Measurements from ENCODE around the gene EMX1. TPM values are rescaled to one million over a fixed set of nuclear protein-coding genes. Genes with fewer than 3 reads are reported as not detected.

The EMX1 gene
- polyA plus RNA-seq, 4 donors: 0.13 to 4.9 (median 1.0) TPM

- no peak overlapping the region for H3K27ac ChIP-seq (ENCODE audit: low read depth in 1 of 3, low read length in 2 of 3)
- FAIRE-seq (no peak), DNase-seq (peak in 1 of 2 donors; percentile 55)
- peaks cover 3 to 32% (median 5%) of the 10 kb centered on the region in 3 donors for H3K4me1 ChIP-seq (ENCODE audit: control insufficient read depth in 3 of 3, insufficient read depth in 2 of 3, low read depth in 1 of 3, low read length in 2 of 3)
- peaks cover 7 to 92% (median 74%) of the 10 kb centered on the region in 3 donors for H3K27me3 ChIP-seq (ENCODE audit: control insufficient read depth in 3 of 3, insufficient read depth in 3 of 3, low read length in 3 of 3)
- H3K9me3 ChIP-seq (ENCODE audit: control insufficient read depth in 2 of 2, insufficient read depth in 1 of 2, low read depth in 1 of 2, low read length in 1 of 2): peaks cover 0 to 4% of the 10 kb centered on the region in 2 donors
- WGBS, 3 donors: 0 to 2% (median 1%) methylated on average over 67 to 89 of the region's 89 CpGs
- no peaks in the 10 kb centered on the region for H3K36me3 ChIP-seq (ENCODE audit: control insufficient read depth in 3 of 3, insufficient read depth in 2 of 3, low read depth in 1 of 3, low read length in 3 of 3)
- H3K4me3 ChIP-seq (ENCODE audit: low read depth in 1 of 3, low read length in 3 of 3): peak overlapping the region in 1 of 3 donors; percentile 63
Observed at GRCh38 chr2:72917877-72918553, 696 bp downstream of the EMX1 start.

- no peaks in the 10 kb centered on the region for H3K36me3 ChIP-seq (ENCODE audit: control insufficient read depth in 3 of 3, insufficient read depth in 2 of 3, low read depth in 1 of 3, low read length in 3 of 3)
- WGBS, 3 donors: 5 to 6% (median 6%) methylated on average over 45 to 48 of the region's 48 CpGs
- H3K9me3 ChIP-seq (ENCODE audit: control insufficient read depth in 2 of 2, insufficient read depth in 1 of 2, low read depth in 1 of 2, low read length in 1 of 2): peaks cover 0 to 4% of the 10 kb centered on the region in 2 donors
- peak overlapping the region in 1 of 3 donors; percentile 5 for H3K4me3 ChIP-seq (ENCODE audit: low read depth in 1 of 3, low read length in 3 of 3)
- no peak for DNase-seq
- H3K27me3 ChIP-seq (ENCODE audit: control insufficient read depth in 3 of 3, insufficient read depth in 3 of 3, low read length in 3 of 3): peaks cover 15 to 92% (median 77%) of the 10 kb centered on the region in 3 donors
- peaks cover 3 to 41% (median 7%) of the 10 kb centered on the region in 3 donors for H3K4me1 ChIP-seq (ENCODE audit: control insufficient read depth in 3 of 3, insufficient read depth in 2 of 3, low read depth in 1 of 3, low read length in 2 of 3)
- no peak for FAIRE-seq
- no peak overlapping the region for H3K27ac ChIP-seq (ENCODE audit: low read depth in 1 of 3, low read length in 2 of 3)
Observed at GRCh38 chr2:72919414-72920317, 2.3 kb downstream of the EMX1 start.

DNA sequence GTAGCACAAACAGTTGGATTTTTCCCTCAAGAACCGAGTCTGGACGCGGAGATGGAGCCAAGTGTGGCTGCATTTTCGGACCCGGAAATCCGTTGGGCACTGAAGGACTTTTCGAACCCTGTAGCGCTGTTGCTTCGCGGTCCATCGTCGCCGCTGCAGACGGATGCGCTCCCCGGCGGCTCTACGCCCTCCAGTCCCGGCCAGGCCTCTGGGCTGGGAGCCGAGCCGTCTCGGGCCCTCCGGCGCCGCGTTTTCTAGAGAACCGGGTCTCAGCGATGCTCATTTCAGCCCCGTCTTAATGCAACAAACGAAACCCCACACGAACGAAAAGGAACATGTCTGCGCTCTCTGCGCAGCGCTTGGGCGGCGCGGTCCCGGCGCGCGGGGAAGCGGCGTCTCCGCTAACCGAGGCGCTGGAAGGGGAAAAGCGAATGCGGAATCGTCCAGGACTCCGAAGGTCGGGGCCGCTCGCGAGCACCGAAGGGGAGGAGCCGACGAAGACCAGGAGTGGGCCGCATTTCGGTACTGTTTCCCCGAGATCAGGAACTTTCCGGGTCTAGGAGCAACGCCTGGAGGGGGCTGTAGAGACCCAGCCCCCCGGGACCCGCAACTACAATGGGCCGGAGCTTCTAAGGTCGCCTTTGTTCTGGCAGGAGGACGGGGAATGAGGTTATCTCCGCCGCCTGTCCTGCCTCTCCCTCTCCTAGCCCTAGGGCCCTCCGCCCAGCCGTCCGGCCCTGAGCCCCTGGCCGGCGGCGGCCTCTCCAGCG, 3.2 kb downstream of the EMX1 start:
- Histone ChIP-seq H3K4me1 (ENCODE audit: control insufficient read depth in 3 of 3, insufficient read depth in 2 of 3, low read depth in 1 of 3, low read length in 2 of 3) (peaks cover 3 to 41% (median 7%) of the 10 kb centered on the region in 3 donors), H3K27me3 (ENCODE audit: control insufficient read depth in 3 of 3, insufficient read depth in 3 of 3, low read length in 3 of 3) (peaks cover 18 to 92% (median 75%) of the 10 kb centered on the region in 3 donors), H3K27ac (ENCODE audit: low read depth in 1 of 3, low read length in 2 of 3) (no peak overlapping the region), H3K4me3 (ENCODE audit: low read depth in 1 of 3, low read length in 3 of 3) (peak overlapping the region in 1 of 3 donors; percentile 5), H3K9me3 (ENCODE audit: control insufficient read depth in 2 of 2, insufficient read depth in 1 of 2, low read depth in 1 of 2, low read length in 1 of 2) (peaks cover 0 to 4% of the 10 kb centered on the region in 2 donors), H3K36me3 (ENCODE audit: control insufficient read depth in 3 of 3, insufficient read depth in 2 of 3, low read depth in 1 of 3, low read length in 3 of 3) (no peaks in the 10 kb centered on the region)
- 2 to 6% (median 3%) methylated on average over 64 to 77 of the region's 77 CpGs for WGBS, 3 donors
- peak in 1 of 2 donors; percentile 57 for DNase-seq
- FAIRE-seq: no peak

- Histone ChIP-seq H3K4me3 (ENCODE audit: low read depth in 1 of 3, low read length in 3 of 3) (no peak overlapping the region), H3K9me3 (ENCODE audit: control insufficient read depth in 2 of 2, insufficient read depth in 1 of 2, low read depth in 1 of 2, low read length in 1 of 2) (peaks cover 0 to 4% of the 10 kb centered on the region in 2 donors), H3K27ac (ENCODE audit: low read depth in 1 of 3, low read length in 2 of 3) (no peak overlapping the region), H3K4me1 (ENCODE audit: control insufficient read depth in 3 of 3, insufficient read depth in 2 of 3, low read depth in 1 of 3, low read length in 2 of 3) (peaks cover 3 to 38% (median 7%) of the 10 kb centered on the region in 3 donors), H3K27me3 (ENCODE audit: control insufficient read depth in 3 of 3, insufficient read depth in 3 of 3, low read length in 3 of 3) (peaks cover 18 to 91% (median 74%) of the 10 kb centered on the region in 3 donors), H3K36me3 (ENCODE audit: control insufficient read depth in 3 of 3, insufficient read depth in 2 of 3, low read depth in 1 of 3, low read length in 3 of 3) (no peaks in the 10 kb centered on the region)
- FAIRE-seq (no peak), DNase-seq (no peak)
- WGBS, 3 donors: 13 to 26% (median 19%) methylated on average over 15 of the region's 15 CpGs
Observed at GRCh38 chr2:72921088-72921851, 4.0 kb downstream of the EMX1 start.

DNA sequence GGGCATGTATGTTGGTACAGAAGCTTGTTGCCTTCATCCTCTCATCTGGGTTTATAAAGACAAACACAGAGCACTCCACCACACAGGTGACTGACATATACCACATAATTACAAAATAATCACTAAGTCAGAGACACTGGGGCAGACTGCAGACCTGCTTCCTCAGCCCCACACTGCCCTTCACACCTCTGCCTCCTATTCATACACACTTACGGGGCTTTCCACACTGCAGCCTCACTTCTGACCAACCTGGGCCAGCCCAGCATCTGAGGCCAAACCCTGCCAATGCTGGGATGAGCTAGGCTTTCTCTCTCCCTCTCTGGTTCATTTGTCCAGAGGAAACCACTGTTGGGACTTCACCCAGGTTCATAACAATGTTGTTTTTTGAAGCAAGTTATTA, 4.5 kb downstream of the EMX1 start:
- DNase-seq: no peak
- Histone ChIP-seq H3K27me3 (ENCODE audit: control insufficient read depth in 3 of 3, insufficient read depth in 3 of 3, low read length in 3 of 3) (peaks cover 18 to 91% (median 75%) of the 10 kb centered on the region in 3 donors), H3K4me3 (ENCODE audit: low read depth in 1 of 3, low read length in 3 of 3) (no peak overlapping the region), H3K9me3 (ENCODE audit: control insufficient read depth in 2 of 2, insufficient read depth in 1 of 2, low read depth in 1 of 2, low read length in 1 of 2) (peaks cover 0 to 4% of the 10 kb centered on the region in 2 donors), H3K27ac (ENCODE audit: low read depth in 1 of 3, low read length in 2 of 3) (no peak overlapping the region), H3K36me3 (ENCODE audit: control insufficient read depth in 3 of 3, insufficient read depth in 2 of 3, low read depth in 1 of 3, low read length in 3 of 3) (no peaks in the 10 kb centered on the region), H3K4me1 (ENCODE audit: control insufficient read depth in 3 of 3, insufficient read depth in 2 of 3, low read depth in 1 of 3, low read length in 2 of 3) (peaks cover 3 to 32% (median 7%) of the 10 kb centered on the region in 3 donors)
- 73 to 89% (median 88%) methylated on average over 1 of the region's 1 CpG for WGBS, 3 donors
- FAIRE-seq: no peak

DNA sequence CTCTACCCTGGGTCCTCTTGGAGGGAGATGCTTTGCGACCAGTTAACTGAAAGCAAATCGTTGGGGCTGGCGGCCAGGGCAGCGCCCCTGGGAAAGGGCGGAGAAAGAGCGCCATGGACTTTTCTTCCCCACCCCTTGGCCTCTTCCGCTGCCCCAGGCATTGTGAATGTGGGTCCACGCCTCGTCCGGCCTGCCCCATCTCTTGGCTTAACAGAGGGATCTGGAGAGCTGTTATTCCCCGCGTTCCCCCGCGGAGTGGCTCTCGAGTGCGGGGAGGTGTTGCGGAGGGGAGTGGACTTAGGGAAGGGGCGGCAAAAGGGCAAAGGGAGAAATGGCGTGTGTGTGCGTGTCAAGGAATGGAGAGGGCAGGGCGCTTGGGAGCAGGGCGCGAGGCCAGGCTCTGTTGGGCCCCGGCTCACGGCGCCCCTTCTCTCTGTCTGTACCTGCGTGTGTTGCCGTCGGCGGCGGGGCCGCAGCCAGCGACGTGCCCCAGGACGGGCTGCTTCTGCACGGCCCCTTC, 6.6 kb downstream of the EMX1 start:
- no peaks in the 10 kb centered on the region for H3K36me3 ChIP-seq (ENCODE audit: control insufficient read depth in 3 of 3, insufficient read depth in 2 of 3, low read depth in 1 of 3, low read length in 3 of 3)
- no peak for FAIRE-seq

DNA sequence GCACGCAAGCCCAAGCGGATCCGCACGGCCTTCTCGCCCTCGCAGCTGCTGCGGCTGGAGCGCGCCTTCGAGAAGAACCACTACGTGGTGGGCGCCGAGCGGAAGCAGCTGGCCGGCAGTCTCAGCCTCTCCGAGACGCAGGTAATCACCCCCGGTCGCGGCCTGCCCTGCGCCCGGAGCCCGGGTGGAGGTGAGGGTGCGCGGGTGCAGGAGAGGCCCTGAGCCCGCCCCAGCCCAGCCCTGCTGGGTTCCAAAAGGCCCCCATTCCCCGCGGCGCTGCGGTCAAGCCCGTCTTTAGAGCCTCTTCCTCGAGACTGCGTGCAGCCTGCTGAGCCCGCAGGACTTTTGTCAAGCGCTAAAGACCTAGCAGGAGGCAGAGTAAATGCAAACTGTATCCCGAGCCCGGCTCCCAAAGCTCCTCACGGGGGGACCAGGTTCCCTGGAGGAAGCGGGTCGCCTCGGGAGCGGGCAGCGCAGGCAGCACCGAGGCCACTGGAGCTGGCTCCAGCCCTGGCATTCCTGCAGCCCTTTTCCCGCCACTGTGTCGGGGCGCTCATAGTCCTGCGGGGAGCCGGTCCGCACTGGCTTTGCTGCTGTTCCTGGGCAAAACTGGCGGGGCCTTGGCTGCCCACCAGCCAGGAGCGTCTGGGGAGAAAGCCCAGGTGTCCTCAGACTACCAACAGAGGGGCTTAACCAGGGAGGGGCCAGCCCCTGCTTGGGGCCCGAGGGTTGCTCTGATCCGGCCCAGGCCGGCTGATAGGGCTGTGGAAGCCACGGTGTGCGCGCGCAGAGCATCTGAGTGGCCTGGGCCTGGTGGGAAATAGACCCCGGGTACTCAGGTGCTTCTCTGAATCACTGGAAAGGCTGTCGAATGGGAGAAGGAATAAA, 7.3 kb downstream of the EMX1 start:
- H3K27me3 ChIP-seq (ENCODE audit: control insufficient read depth in 3 of 3, insufficient read depth in 3 of 3, low read length in 3 of 3): peaks cover 22 to 97% (median 74%) of the 10 kb centered on the region in 3 donors
- DNase-seq (peak in 1 of 2 donors; percentile 44), FAIRE-seq (no peak)
- no peak overlapping the region for H3K27ac ChIP-seq (ENCODE audit: low read depth in 1 of 3, low read length in 2 of 3)
- 3 to 5% (median 3%) methylated on average over 43 to 61 of the region's 61 CpGs for WGBS, 3 donors
- H3K4me3 ChIP-seq (ENCODE audit: low read depth in 1 of 3, low read length in 3 of 3): no peak overlapping the region
- H3K9me3 ChIP-seq (ENCODE audit: control insufficient read depth in 2 of 2, insufficient read depth in 1 of 2, low read depth in 1 of 2, low read length in 1 of 2): no peaks in the 10 kb centered on the region
- H3K4me1 ChIP-seq (ENCODE audit: control insufficient read depth in 3 of 3, insufficient read depth in 2 of 3, low read depth in 1 of 3, low read length in 2 of 3): peaks cover 2 to 29% (median 3%) of the 10 kb centered on the region in 3 donors
- H3K36me3 ChIP-seq (ENCODE audit: control insufficient read depth in 3 of 3, insufficient read depth in 2 of 3, low read depth in 1 of 3, low read length in 3 of 3): no peaks in the 10 kb centered on the region

More for the DNA sequence above, 6.6 kb downstream of the EMX1 start:
- no peak for DNase-seq
- WGBS, 3 donors: 3 to 4% (median 3%) methylated on average over 36 of the region's 36 CpGs
- Histone ChIP-seq H3K4me1 (ENCODE audit: control insufficient read depth in 3 of 3, insufficient read depth in 2 of 3, low read depth in 1 of 3, low read length in 2 of 3) (peaks cover 2 to 29% (median 3%) of the 10 kb centered on the region in 3 donors), H3K4me3 (ENCODE audit: low read depth in 1 of 3, low read length in 3 of 3) (peak overlapping the region in 1 of 3 donors; percentile 2), H3K27ac (ENCODE audit: low read depth in 1 of 3, low read length in 2 of 3) (no peak overlapping the region), H3K27me3 (ENCODE audit: control insufficient read depth in 3 of 3, insufficient read depth in 3 of 3, low read length in 3 of 3) (peaks cover 22 to 98% (median 75%) of the 10 kb centered on the region in 3 donors), H3K9me3 (ENCODE audit: control insufficient read depth in 2 of 2, insufficient read depth in 1 of 2, low read depth in 1 of 2, low read length in 1 of 2) (no peaks in the 10 kb centered on the region)
